HCT116 (cell line): Measurements from ENCODE around the gene PPP1R3G.

Source experiments
- CEBPB ChIP-seq: IDR thresholded peaks from 2 replicates; pipeline ENCODE4 v1.6.1; 2012; ENCODE audit warnings: low read depth
- CTCF ChIP-seq, 3 experiments: fragments of 200-600 bp in 1 of 3; sonication (generic) in 1 of 3; IDR thresholded peaks in 2 of 3; conservative IDR thresholded peaks in 1 of 3; 2 replicates each; pipeline ENCODE4 v1.5.1; 2012 to 2017; ENCODE audit warnings: low read depth in 2 of 3, low read length in 2 of 3, antibody characterized with exemption in 1 of 3, borderline replicate concordance in 1 of 3, control low read depth in 1 of 3, mild to moderate bottlenecking in 1 of 3, mixed read lengths in 1 of 3, mixed run types in 1 of 3, moderate library complexity in 1 of 3; ENCODE audit not compliant: insufficient read depth in 1 of 3
- EGR1 ChIP-seq: IDR thresholded peaks from 2 replicates; pipeline ENCODE4 v1.6.1; 2012; ENCODE audit warnings: low read depth
- ELF1 ChIP-seq: IDR thresholded peaks from 2 replicates; pipeline ENCODE4 v1.6.1; 2012; ENCODE audit warnings: low read depth, borderline replicate concordance
- EZH2 ChIP-seq: fragments of 200-600 bp; sonication (generic); IDR thresholded peaks from 2 replicates; pipeline ENCODE4 v1.6.1; 2017; ENCODE audit warnings: antibody characterized with exemption, mixed run types
- EZH2phosphoT487 ChIP-seq: fragments of 200-600 bp; IDR thresholded peaks from 2 replicates; pipeline ENCODE4 v1.6.1; 2018; ENCODE audit warnings: antibody characterized with exemption, borderline replicate concordance
- POLR2A ChIP-seq: IDR thresholded peaks from 2 replicates; pipeline ENCODE4 v1.7.0; 2011; ENCODE audit warnings: borderline replicate concordance; ENCODE audit not compliant: insufficient read depth, insufficient read length; ENCODE audit errors: extremely low read depth
- POLR2AphosphoS5 ChIP-seq: IDR thresholded peaks from 2 replicates; pipeline ENCODE4 v1.6.1; 2011; ENCODE audit warnings: mild to moderate bottlenecking, low read depth, low read length, moderate library complexity
- REST ChIP-seq: IDR thresholded peaks from 2 replicates; pipeline ENCODE4 v1.6.1; 2012; ENCODE audit warnings: low read depth
- SIN3A ChIP-seq: IDR thresholded peaks from 2 replicates; pipeline ENCODE4 v1.6.1; 2012; ENCODE audit warnings: low read depth
- YY1 ChIP-seq: IDR thresholded peaks from 2 replicates; pipeline ENCODE4 v1.6.1; 2011; ENCODE audit warnings: low read length, low read depth, moderate library complexity, mild to moderate bottlenecking; ENCODE audit not compliant: insufficient replicate concordance; ENCODE audit errors: extremely low read depth
- ZNF274 ChIP-seq: fragments of 200-500 bp; sonication (Bioruptor generic); IDR thresholded peaks from 2 replicates; pipeline ENCODE4 v1.6.1; 2014; ENCODE audit warnings: mild to moderate bottlenecking, low read depth, low read length, inconsistent platforms
- TF ChIP-seq, protein P1 (sequence below): IDR thresholded peaks from 2 replicates; pipeline ENCODE4 v1.6.1; 2012

DNA sequence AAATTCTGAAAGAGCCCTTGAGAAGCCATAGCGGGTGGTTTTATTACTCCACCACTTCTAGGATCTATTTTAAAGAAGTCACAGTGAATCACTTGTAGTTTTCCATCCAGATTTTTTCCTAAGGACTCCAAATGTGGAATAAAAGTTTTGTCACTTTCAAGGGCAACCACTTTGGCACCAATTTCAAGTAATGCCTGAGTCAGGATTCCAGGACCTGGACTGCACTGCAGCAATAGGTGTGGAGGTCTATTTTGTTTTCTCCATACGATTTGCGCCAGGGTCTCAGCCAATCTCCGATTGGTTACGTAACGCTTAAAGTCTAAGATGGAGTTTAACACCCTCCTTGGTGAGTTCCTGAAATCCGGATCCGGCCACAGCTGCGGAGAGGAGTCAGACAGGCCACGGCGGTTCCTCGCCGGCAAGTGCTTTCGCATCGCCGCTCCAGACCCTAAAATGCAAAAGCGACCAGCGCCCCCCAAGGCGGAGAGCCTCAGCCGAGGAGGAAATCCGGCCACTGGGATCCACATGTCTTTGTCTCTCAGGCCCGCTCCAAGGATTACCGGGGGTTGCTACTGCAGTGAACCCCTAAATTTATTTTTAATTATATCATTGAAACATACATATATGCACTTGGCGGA is 18.6 kb upstream of the PPP1R3G start:
- TF ChIP-seq, protein P1, sequence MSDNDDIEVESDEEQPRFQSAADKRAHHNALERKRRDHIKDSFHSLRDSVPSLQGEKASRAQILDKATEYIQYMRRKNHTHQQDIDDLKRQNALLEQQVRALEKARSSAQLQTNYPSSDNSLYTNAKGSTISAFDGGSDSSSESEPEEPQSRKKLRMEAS: no peak
- no peak for TF ChIP-seq CTCF (IDR thresholded peaks at IDR 0.05 in 2 of 3, conservative IDR thresholded peaks at IDR 0.05 in 1 of 3; ENCODE audit: borderline replicate concordance in 1 of 3, insufficient read depth in 1 of 3, low read depth in 2 of 3, low read length in 2 of 3)
- TF ChIP-seq POLR2A: no peak
- no peak for TF ChIP-seq EZH2phosphoT487
- TF ChIP-seq ZNF274: no peak
- TF ChIP-seq YY1: no peak
- TF ChIP-seq REST: no peak
- no peak for TF ChIP-seq EZH2
- TF ChIP-seq POLR2AphosphoS5: no peak
- no peak for TF ChIP-seq ELF1
- TF ChIP-seq CEBPB: no peak
- TF ChIP-seq SIN3A: no peak
- TF ChIP-seq EGR1: no peak
